Measurements from ENCODE around the gene SHISA5.
"Not testable (repeated sequence)": the region's sequence is repeated elsewhere in the genome, so short reads cannot be mapped to it uniquely, and the experiment has no call there.

Gene SHISA5

GRCh38 chr3:48518638-48519276 lies 14.8 kb upstream of the SHISA5 start:
- no peak for DNase-seq

GRCh38 chr3:48518069-48518468 lies 14.1 kb upstream of the SHISA5 start:
- DNase-seq: no peak

GRCh38 chr3:48516571-48516970 lies 12.6 kb upstream of the SHISA5 start:
- no peak for DNase-seq

- DNase-seq: no peak
Observed at GRCh38 chr3:48514431-48515227, 10.7 kb upstream of the SHISA5 start.

DNA sequence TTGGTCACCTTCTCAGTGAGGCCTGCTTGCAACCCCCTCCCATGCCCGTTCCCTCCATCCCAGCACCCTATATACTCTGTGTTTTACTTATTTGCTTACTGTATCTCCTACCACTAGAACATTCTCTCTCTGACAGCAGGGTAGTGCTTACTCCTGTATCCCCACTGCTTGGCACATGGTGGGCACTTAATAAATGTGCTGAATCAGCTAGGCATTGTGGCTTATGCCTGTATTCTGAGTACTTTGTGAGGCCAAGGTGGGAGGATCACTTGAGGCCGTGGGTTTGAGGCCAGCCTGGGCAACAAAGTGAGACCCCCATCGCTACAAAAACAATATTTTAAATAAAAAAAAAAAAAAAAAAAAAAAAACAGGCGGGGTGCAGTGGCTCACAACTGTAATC lies 7.6 kb upstream of the SHISA5 start:
- no peak for DNase-seq

GRCh38 chr3:48507256-48508061 lies 3.5 kb upstream of the SHISA5 start:
- peak; percentile 45 to 49 for DNase-seq

- DNase-seq: no peak
Observed at GRCh38 chr3:48505968-48506504, 2.1 kb upstream of the SHISA5 start.

GRCh38 chr3:48505146-48505545 lies 1.2 kb upstream of the SHISA5 start:
- no peak for DNase-seq

DNA sequence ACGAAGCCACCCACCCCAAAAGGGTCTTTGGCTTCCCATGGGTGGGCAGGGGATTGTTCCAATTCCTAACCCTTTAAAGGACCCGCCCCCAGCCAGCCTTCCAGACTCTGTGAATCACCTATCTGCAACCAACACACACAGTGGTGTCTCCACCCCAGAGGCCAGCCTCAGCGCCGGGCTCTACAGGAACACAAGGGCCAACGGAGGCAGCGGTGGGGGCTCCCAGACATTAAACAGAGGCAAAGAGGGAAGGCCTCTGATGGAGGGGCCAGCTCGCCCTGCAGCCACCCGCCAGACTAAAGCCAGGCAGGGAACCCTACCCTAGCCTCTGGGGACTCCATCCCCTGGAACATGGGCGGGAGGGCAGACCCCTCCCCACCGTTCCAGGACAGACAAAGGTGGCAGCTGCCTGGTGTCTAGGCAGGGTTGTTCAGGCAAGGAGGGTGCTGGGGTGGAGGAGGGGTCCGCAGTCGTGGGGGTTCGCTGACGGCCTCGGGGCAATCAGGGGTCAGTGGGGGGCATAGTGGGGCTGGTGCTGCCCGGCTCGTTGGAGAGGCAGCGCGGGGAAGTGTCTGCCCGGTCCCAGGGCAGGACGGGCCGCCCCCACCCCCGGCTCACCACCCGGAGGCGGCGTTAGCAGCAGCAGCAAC lies 448 bp downstream of the SHISA5 start:
- DNase-seq: no peak

- DNase-seq: no peak
Observed at GRCh38 chr3:48502728-48503168, 1.2 kb downstream of the SHISA5 start.

DNA sequence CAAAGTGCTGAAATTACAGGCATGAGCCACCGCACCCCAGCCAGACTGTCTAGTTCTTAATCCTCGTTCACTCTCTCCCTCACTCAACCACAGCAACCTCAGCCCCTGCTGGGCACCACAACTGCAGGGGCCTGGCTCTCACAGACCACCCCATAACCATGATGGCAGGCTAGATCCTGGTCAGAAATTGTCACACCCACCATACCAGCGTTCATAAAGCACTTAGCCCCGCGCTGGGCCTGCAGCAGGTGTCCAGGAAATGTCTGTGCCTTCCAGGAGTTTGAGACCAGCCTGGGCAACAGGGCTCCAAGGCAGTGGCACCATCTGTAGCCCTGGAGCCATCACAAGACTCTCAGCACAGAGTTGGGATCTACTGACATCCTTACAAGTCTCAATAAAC lies 1.9 kb downstream of the SHISA5 start:
- no peak for DNase-seq

DNA sequence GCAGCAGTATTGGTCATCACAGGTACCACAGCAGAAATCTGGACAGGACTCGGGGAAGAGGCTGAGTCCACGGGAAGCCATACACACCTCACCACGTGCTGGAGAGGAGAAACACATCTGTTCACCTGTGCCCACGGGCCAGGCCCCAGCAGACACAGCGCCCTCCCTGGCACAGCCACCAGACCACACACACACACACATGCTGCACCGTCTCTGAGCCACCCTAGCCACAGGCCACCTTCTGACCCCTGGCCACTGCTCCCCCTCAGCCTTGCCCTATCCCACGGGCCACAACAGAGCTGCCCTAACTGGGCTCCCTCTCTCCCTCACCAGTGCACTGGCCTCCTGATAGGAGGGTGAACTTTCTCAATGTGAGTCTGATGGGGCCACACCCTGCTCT lies 2.8 kb downstream of the SHISA5 start:
- DNase-seq: no peak

- no peak for DNase-seq
Observed at GRCh38 chr3:48500656-48501055, 3.3 kb downstream of the SHISA5 start.

DNA sequence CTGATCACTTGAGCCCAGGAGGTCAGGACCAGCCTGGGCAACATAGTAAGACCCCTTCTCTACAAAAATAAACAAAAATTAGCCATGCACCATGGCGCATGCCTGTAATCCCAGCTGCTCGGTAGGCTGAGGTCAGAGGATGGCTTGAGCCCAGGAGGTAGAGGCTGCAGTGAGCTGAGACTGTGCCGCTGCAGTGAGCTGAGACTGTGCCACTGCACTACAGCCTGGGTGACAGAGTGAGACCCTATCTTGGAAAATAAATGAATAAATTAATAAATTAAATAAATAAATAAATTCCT lies 10.8 kb downstream of the SHISA5 start:
- DNase-seq: no peak

- DNase-seq: no peak
Observed at GRCh38 chr3:48492461-48493202, 11.3 kb downstream of the SHISA5 start.

DNA sequence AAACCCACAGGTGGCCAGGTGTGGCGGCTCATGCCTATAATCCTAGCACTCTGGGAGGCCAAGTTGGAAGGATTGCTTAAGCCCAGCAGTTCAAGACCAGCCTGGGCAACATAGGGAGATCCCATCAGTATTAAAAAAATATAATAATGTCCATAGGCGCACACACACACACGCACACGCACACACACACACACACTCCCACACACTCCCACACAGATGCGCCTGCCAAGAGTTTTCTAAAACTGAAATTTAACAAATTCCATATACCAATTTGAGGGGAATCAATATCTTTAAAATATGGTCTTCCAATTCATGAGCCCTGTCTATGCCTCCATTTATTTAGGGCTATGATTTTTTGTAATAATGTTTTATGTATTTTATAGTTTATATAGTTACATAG lies 17.0 kb downstream of the SHISA5 start:
- no peak for DNase-seq

GRCh38 chr3:48482822-48483221 lies 21.2 kb downstream of the SHISA5 start:
- not testable (repeated sequence) for DNase-seq

DNA sequence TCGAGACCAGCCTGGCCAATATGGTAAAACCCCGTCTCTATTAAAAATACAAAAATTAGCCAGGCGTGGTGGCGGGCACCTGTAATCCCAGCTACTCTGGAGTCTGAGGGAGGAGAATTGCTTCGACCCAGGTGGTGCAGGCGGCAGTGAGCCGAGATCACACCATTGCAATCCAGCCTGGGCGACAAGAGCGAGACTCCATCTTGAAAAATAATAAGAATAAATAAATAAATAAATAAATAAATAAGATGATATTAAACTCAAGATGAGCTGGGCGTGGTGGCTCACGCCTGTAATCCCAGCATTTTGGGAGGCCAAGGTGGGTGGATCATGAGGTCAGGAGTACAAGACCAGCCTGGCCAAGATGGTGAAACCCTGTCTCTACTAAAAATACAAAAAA lies 23.1 kb downstream of the SHISA5 start:
- not testable (repeated sequence) for DNase-seq

DNA sequence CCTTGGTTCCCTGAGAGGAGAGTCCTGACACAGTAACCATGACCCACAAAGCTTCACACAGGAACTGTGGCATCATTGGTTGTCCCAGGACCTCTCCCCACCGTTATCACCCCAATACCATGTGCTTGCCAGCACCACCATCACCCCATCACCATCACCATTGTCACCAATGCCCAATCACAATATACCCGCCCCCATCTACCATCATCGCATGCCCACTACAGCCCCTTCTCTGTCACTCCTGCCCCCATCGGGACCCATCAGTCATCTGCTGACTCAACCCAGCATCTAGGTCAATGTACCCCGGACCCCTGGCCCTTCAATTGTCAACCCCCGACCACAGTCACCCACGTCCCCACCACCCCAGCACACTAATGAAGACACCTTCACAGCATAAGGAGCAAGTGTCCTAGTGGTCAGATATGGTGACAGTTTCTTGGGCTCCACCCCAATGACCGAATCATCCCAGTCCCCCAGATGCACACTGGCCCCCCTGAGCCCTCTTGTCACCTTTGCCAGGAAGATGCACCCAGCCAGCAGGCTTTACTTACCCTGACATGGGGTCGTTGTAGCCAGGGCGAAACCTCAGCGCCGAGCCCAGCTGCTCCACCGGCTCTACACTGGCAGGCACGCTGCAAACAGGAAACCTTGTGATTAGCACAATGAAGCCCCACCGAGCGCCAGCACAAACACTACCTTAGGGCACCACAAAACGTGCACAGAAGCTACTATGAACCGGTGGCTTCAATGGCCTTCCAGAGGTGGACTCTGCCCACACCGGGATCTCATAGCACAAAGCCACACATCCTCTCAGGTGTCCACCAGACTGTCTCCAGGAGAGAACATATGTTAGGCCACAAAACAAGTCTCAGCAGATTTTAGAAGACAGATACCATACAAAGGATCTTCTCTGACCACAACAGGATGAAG lies 25.1 kb downstream of the SHISA5 start:
- DNase-seq: peak in 1 of 2 donors; percentile 33

GRCh38 chr3:48477959-48478520 lies 25.9 kb downstream of the SHISA5 start:
- DNase-seq: no peak
